ENCODE data around the gene PDZD2.
"Not testable (repeated sequence)": the region's sequence is repeated elsewhere in the genome, so short reads cannot be mapped to it uniquely, and the experiment has no call there.

The PDZD2 gene

DNA sequence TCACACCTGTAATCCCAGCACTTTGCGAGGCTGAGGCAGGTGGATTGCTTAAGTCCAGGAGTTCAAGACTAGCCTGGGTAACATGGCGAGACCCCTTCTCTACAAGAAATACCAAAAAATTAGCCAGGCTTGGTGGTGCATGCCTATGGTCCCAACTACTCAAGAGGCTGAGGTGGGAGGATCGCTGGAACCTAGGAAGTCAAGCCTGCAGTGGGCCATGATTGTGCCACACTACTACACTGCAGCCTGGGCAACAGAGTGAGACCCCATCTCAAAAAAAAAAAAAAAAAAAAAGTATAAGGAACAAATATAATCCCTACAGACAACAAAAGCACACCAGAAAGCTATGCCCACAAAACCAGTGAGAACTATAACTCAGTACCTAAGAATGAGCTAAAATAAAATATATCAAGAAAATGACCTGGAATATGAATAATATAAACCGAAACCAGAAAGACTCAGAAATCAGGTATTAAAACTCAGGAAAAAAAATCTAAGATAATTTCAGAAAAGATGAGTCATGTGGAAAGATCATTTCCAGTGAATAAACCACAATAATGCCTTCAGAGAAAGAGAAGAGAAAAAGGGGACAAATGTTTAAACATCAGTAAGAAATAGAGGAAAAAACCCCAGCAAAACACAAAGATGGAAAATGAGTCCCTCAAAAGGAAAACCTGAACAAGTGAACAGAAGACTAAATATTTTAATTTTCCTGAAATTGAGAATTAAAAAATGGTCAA, 477.8 kb downstream of the PDZD2 start:
- no peak for DNase-seq

DNA sequence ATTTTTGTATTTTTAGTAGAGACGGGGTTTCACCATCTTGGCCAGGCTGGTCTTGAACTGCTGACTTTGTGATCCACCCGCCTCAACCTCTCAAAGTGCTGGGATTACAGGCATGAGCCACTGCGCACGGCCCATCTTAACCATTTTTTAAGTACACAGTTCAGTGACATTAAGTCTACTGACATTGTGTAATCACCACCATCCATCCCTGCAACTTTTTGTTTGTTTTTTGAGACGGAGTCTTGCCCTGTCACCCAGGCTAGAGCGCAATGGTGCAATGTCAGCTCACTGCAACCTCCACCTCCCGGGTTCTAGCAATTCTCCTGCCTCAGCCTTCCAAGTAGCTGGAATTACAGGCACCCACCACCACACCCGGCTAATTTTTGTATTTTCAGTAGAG, 480.0 kb downstream of the PDZD2 start:
- DNase-seq: not testable (repeated sequence)

DNA sequence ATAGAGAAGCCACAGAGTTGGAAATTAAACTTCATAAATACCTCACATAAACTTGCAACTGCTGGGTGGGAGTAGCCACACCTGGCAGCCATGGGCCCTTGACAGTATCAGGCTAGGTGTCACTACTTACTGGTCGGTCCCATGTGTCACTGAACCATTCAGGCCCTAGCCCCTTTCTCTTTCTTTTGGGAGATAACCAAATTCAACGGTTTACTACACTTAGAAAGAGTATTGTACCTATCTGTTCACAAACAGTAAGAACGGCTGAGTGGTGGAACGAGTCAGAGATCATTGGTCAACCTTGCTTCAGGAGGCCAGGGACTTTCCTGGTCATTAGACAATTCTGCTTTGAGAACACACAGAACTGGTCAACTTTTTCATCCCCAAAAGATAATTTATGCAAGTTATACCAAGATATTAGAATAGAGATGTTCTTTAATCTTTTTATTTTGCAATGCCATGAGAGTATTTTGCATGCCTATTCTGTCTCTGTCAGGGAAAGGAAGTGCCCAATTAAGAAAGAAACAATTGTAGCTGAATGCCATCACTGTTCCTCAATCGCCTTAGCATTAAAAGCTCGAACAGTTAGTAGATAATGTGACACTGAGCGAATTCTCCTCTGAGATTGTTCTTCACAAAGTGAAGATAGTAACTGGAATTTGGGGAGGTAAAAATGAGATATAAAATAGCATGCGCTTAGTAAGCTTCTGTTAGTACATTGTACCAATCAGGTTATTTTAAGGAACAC, 484.3 kb downstream of the PDZD2 start:
- DNase-seq: no peak

DNA sequence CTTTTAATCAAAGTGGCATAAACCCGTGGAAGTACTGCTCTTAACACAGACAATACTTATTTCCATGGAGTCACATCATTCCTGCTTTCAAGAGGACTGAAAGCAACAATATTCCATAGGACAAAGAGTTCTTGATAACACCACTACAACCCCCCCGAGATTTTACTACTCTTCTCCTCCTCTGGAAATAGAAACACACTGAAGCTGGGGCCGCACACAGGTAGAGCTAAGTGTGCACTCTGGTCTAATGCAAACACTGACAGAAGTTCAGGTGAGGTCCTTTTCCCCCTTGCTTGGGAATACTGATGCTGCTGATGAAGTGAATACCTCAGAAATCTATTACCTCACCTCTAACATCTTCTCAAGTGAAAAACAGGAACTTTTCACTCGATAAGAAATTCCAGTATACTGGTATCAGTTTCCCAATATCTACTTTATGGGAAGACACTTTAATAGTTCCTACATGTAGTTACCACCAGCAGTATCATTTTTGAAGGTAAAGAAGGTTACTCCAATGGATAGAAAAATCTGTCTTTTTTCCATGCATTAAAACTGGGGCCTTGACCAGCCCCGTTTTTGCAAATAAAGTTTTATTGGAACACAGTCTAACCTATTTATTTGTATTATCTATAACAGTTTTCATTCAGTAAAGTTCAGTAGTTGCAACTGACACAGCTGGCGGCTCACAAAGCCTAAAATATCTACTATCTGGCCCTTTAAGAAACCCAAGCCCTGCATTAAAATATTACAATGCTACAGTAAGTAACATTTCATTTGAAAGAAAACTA, 485.2 kb downstream of the PDZD2 start:
- no peak for DNase-seq

- DNase-seq: no peak
Observed at GRCh38 chr5:32126691-32127090, 487.8 kb downstream of the PDZD2 start.

GRCh38 chr5:32127711-32128110, 488.8 kb downstream of the PDZD2 start:
- DNase-seq: no peak

DNA sequence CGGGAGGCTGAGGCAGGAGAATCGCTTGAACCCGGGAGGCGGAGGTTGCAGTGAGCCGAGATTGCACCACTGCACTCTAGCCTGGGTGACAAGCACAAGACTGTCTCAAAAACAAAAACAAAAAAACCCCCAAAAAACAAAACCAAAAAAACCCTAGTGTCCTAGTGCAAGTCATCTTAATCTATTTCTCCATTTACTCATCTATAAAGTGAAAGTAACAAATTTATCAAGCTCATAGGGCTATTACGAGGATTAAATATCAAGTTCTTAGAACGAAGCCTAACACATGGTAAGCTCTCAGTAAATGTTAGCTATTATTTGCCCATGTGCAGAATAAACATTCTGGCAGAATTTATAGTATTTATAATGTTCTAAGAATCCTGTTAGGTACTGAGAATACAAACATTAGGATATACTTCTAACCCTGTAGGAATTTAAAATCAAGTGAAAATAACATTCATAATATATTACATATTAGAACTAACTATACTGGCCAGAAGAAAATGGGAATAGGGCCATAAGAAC, 490.2 kb downstream of the PDZD2 start:
- no peak for DNase-seq

- DNase-seq: no peak
Observed at GRCh38 chr5:32130865-32131264, 491.9 kb downstream of the PDZD2 start.

- no peak for DNase-seq
Observed at GRCh38 chr5:32131604-32132003, 492.7 kb downstream of the PDZD2 start.

DNA sequence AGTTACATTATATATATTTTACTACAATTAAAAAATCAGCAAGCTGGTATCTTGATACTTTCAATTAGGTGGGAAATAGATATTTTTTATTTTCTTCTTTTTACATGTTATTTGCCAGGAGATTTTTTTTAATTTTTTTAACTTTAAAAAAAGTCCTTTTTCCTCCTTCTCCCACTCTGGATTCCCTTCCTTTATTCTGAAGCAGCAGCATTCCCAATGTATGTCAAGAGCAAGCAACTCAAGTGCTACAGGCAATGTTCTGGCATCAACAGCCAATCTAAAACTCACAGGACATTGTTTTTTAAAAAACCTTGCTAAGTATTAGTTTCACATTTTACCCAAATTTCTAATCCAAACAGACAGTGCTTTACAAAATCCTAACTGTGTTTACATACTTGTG, 493.8 kb downstream of the PDZD2 start:
- no peak for DNase-seq

GRCh38 chr5:32135086-32135485, 496.2 kb downstream of the PDZD2 start:
- DNase-seq: no peak

DNA sequence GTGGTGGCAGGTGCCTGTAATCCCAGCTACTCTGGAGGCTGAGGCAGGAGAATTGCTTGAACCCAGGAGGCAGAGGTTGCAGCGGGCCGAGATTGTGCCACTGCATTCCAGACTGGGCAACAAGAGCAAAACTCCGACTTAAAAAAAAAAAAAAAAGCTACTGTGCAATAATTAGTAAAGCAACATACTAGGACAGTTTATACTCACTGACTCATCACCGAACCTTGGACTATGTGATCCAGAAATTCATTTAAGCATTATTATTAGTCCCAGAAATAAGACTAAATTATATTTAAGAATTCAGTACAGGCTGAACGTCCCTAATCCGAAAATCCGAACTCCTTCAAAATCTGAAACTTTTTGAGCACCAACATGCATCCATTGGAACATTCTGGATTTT, 497.4 kb downstream of the PDZD2 start:
- no peak for DNase-seq

- DNase-seq: no peak
Observed at GRCh38 chr5:32138839-32139493, 500.0 kb downstream of the PDZD2 start.

GRCh38 chr5:32143617-32144377, 504.9 kb downstream of the PDZD2 start:
- no peak for DNase-seq

- DNase-seq: no peak
Observed at GRCh38 chr5:32144378-32145207, 505.7 kb downstream of the PDZD2 start.

GRCh38 chr5:32145378-32145777, 506.4 kb downstream of the PDZD2 start:
- no peak for DNase-seq

GRCh38 chr5:32147236-32147635, 508.3 kb downstream of the PDZD2 start:
- DNase-seq: no peak

GRCh38 chr5:32147959-32148358, 509.0 kb downstream of the PDZD2 start:
- no peak for DNase-seq

DNA sequence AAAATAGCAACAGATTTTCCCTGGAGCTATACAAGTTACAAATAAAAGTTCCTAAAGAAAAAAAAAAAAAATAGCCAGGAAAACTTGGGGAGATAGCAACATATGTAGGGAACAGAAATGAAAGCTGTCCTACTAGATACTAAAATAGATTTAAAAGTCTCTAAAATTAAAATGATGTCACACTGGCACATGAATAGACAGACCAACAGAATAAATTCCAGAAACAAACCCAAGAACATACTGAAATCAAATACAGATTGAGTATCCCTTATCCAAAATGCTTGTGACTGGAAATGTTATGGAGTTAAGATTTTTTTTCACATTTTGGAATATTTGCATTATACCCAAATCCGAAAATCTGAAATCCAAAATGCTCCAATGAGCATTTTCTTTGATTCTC, 511.4 kb downstream of the PDZD2 start:
- DNase-seq: no peak

DNA sequence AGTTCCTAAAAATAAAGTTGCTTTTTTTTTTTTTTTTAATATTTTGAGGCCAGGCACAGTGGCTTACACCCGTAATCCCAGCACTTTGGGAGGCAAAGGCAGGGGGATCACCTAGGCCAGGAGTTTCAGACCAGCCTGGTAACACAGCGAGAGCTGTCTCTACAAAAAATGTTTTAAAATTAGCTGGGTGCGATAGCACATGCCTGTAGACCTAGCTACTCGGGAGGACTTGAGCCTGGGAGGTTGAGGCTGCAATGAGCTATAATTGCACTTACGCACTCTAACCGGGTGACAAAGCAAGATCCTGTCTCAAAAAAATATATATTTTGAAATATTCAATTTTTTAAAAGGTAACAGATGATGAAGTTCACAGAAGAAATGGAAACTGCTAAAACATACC, 512.3 kb downstream of the PDZD2 start:
- DNase-seq: no peak

- DNase-seq: no peak
Observed at GRCh38 chr5:32153723-32154122, 514.8 kb downstream of the PDZD2 start.

All from SHP77 (cell line).